GM21528 (cell line): ENCODE data around the gene SPOCD1.
"Not testable (repeated sequence)": the region's sequence is repeated elsewhere in the genome, so short reads cannot be mapped to it uniquely, and the experiment has no call there.

Source experiments
- ATAC-seq: cut with Tn5 transposase; IDR thresholded peaks from one replicate; pipeline ENCODE4 v1.9.1; 2021; ENCODE audit warnings: mild to moderate bottlenecking, moderate library complexity; ENCODE audit not compliant: unreplicated experiment, low FRiP score

Gene SPOCD1

GRCh38 chr1:31830511-31830910 lies 14.7 kb upstream of the SPOCD1 start:
- ATAC-seq = no peak

- ATAC-seq = no peak
Measured at GRCh38 chr1:31830065-31830464, 14.2 kb upstream of the SPOCD1 start.

GRCh38 chr1:31828926-31829690 lies 13.3 kb upstream of the SPOCD1 start:
- ATAC-seq = no peak

GRCh38 chr1:31828341-31828740 lies 12.5 kb upstream of the SPOCD1 start:
- no peak for ATAC-seq

- no peak for ATAC-seq
Measured at GRCh38 chr1:31823780-31824179, 8.0 kb upstream of the SPOCD1 start.

GRCh38 chr1:31822766-31823165 lies 6.9 kb upstream of the SPOCD1 start:
- ATAC-seq = no peak

- ATAC-seq = not testable (repeated sequence)
Measured at GRCh38 chr1:31820196-31820595, 4.4 kb upstream of the SPOCD1 start.

GRCh38 chr1:31818206-31818605 lies 2.4 kb upstream of the SPOCD1 start:
- no peak for ATAC-seq

- ATAC-seq = not testable (repeated sequence)
Measured at GRCh38 chr1:31816947-31817346, 1.1 kb upstream of the SPOCD1 start.

- ATAC-seq = not testable (repeated sequence)
Measured at GRCh38 chr1:31816501-31816900, 679 bp upstream of the SPOCD1 start.

- ATAC-seq = no peak
Measured at GRCh38 chr1:31815307-31815645, 546 bp downstream of the SPOCD1 start.

- ATAC-seq = no peak
Measured at GRCh38 chr1:31814631-31815306, 1.1 kb downstream of the SPOCD1 start.

- ATAC-seq = no peak
Measured at GRCh38 chr1:31814041-31814511, 1.7 kb downstream of the SPOCD1 start.

- ATAC-seq = no peak
Measured at GRCh38 chr1:31812158-31812829, 3.5 kb downstream of the SPOCD1 start.

GRCh38 chr1:31811605-31812004 lies 4.2 kb downstream of the SPOCD1 start:
- ATAC-seq = no peak

GRCh38 chr1:31809698-31810097 lies 6.1 kb downstream of the SPOCD1 start:
- ATAC-seq = no peak

- ATAC-seq = no peak
Measured at GRCh38 chr1:31807273-31808048, 8.4 kb downstream of the SPOCD1 start.

- ATAC-seq = no peak
Measured at GRCh38 chr1:31805318-31805717, 10.5 kb downstream of the SPOCD1 start.

- ATAC-seq = no peak
Measured at GRCh38 chr1:31804098-31804497, 11.7 kb downstream of the SPOCD1 start.

GRCh38 chr1:31803610-31804009 lies 12.2 kb downstream of the SPOCD1 start:
- no peak for ATAC-seq
